Measurements from ENCODE around the gene PVALEF. TPM values are rescaled to one million over a fixed set of nuclear protein-coding genes. Genes with fewer than 3 reads are reported as not detected.

PVALEF gene
- total RNA-seq, result not detected in 2 replicates

DNA sequence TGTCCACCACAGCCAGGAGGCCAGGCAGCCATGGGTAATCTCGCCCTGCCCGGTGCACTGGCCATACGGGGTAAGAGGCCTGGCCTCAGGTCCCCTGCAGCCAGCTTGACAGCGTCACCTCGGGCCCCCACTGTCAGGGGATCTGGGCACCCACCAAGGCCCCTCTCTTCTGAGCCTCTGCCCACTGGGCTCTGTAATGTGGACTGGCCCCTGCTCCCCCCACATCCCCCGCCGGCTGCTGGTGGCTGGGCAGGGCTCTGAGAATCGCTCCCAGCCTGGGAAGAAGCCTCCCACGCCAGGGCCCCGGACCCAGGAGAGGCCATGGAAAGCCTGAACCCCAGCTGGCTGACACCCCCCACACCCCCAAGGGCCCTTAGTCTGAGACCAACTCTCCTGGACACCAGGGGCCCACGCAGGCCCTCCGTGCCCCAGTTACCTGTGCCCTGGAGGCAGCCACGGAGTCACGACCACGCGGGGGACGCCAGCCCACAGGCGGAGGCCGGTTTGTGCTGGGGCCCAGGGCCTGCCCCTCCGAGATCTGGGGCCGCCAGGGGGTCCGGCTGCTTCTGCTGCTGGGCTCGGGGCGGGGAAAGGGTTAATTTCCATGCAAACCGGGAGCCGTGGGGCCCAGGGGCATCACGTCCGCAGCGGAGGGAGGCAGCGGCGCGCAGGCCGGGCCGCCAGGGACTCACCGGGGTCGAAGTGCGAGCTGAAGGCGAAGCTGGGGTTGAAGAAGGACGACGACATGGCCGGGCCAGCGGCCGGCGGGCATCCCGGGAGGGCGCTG is at the start of gene PVALEF:
Gene PVALEF, plus strand, starts transcription at position 262 of the 787 bp plus-strand sequence. CDS start 15,720 bp downstream, outside the sequence.
- no peak for DNase-seq (ENCODE audit: low read depth, low spot score)

DNA sequence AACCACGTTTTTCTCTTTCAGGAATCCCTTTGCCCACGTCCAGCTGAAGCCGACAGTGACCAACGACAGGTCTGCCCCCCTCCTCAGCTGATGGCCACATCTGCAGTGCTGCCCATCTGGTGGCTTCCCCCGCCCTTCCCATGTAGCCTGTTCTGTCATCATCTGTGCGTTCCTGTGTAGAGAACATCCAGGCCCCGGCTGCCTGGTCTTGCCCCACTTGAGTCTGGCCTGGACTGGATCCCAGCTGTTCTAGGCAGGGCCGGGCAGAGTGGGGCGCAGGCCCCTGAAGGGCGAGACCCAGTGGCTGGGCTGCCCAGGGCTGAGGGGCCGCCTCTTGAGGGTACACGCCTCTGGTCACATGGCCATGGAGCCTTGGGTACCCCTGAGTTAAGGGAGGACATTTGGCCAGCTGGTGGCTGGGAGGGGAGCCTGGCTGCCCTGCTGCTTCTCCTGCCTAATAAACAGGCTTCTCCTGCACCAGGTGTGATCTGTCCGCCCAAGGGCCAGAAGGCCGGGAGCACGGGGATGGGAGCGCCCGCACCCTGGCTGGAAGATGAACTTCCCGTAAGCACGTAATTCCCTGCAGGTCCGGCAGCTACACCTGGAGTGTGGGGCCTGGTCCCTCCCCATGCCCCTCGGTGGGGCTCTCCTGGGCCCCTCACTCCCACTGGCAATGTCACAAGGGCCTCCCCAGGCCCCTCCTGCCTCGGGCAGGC is 49.4 kb upstream of the PVALEF start:
- DNase-seq (ENCODE audit: low read depth, low spot score), result no peak

DNA sequence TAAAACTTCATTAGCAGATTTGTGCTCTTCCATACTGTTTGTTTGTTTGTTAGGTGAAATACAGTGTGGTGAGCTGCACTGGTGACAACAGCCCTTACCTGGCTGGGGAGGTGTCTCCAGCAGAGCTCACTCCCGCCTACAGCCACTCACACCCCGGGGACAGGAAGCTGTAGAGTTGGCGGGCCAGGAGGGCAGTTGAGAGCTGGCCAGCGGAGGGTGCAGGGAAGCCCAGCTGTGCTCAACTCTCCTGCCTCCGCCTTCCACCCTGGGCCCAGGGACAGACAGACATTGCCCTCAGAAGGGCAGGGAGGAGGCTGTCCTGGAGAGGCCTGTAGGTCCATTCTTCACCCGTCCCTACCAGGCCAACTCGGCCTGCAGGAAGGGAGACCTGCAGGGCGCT is 48.6 kb upstream of the PVALEF start:
- DNase-seq (ENCODE audit: low read depth, low spot score), result no peak

DNA sequence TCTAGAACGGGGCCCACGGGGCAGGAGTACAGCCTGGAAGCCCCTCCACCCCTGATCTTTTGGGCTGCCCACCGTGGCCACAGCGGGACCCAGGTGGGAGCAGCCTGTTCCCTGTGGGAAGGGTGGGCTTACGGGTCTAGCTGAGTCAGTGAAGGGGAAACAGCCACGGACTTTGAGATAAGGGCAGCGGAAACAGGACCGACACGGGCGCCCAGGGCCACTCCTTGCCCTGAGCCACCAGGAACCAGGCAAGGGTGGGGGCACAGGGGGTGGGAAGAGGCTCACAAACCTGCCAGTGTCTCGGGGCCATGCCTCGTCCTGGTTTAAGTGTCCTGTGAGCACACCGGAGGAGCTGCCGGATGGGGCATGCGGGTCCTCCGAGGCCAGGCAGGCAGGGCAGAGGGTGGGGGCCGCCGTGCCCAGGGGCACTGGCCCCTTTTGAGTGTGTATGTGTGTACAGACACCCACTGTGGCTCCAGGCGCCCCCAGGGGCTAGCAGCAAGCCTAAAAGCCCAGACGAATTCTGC is 47.6 kb upstream of the PVALEF start:
- DNase-seq (ENCODE audit: low read depth, low spot score), result no peak

DNA sequence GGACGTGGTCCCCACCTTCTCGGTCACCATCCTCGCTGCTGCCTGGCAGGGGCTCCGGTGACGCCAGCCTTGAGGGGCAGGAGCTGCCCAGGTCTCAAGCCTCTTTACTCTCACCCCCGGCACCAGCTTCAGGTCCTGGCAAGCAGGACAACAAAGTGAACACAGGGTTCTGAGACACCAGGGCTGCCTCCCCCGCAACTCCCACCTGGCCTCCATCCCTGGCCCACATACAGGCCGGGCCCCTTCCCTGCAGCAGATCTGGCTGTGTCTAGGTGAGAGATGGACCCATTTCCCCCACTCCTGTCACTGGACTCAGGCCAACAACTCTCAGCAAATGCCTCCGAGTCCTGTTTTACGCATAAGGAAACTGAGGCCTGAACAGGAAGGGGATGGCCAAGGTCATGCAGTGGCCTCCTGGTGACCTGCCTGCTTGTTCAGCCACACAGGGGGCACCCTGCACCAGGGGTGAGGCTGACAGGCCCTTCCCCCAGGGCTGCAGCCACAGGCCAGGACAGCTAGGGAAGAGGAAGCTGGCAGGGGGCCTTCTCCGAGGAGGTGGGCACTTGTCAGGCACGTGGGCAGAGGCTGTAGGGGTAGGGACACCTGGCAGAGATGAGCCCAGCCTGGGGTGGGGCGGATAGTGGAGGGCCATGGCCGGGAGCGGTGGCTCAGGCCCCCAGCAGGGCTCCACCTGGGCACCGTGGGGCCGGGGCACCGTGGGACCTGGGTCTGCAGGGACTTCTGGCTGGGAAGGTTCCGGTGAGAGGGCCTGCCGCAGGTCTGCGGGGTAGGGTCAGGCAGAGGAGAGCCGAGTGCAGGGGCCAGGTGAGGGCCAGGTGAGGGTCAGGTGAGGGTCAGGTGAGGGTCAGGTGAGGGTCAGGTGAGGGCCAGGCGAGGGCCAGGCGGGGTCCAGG is 46.7 kb upstream of the PVALEF start:
- DNase-seq (ENCODE audit: low read depth, low spot score), result no peak

DNA sequence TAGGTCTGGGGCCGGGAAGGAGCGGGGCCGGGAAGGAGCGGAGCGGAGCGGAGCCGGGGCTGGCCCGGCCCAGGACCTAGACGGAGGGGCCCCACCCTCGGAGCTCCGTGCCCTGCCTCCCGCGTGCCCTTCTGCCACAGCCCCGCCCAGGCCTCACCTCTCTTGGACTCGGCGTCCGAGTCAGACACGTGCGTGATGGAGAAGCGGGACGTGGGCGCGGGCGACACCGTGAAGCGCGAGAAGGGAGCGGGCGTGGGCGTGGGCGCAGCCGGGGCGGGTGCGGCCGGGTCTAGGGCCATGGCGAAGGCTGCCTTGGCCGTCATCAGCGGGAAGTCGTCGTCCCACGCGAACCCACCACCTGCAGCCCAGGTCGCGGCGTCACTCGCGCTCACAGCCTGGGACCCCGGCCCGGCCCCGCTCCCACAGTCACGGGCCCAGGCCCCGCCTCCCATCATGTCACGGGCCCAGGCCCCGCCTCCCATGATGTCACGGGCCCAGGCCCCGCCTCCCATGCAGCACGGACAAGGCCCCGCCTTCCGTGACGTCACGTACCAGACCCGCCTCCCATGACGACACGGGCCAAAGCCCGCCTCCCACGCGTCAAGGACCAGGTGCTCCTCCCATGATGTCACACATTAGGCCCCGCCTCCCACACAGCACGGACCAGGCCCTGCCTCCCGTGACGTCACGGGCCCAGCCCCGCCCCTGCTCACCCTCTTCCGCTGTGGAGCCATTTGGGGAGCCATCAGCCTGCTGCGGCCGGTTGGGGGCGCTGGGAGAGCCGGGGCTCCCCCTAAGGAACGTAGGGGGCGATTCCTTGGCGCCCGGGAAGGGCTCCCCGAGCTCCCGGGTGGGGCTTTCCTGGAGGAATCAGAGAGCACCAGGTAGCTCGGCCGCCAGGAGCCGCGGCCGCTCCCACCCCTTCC is 45.8 kb upstream of the PVALEF start:
- DNase-seq (ENCODE audit: low read depth, low spot score), result peak; percentile 82

DNA sequence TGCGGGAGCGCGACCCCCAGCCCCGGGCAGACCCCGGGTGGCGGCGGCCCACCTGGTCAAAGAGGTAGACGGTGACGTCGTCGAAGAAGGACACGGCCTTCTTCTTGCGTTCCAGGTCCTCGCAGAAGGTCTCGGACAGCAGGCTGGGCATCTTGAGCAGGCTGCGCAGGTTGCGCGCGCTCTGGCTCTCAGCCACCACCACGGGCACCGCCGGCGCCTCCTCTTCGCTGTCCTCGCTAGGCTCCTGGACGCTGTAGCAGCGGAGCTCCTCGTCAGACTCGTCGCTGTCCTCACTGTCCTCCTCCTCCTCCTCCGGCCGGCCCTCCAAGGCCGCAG is 45.2 kb upstream of the PVALEF start:
- no peak for DNase-seq (ENCODE audit: low read depth, low spot score)

DNA sequence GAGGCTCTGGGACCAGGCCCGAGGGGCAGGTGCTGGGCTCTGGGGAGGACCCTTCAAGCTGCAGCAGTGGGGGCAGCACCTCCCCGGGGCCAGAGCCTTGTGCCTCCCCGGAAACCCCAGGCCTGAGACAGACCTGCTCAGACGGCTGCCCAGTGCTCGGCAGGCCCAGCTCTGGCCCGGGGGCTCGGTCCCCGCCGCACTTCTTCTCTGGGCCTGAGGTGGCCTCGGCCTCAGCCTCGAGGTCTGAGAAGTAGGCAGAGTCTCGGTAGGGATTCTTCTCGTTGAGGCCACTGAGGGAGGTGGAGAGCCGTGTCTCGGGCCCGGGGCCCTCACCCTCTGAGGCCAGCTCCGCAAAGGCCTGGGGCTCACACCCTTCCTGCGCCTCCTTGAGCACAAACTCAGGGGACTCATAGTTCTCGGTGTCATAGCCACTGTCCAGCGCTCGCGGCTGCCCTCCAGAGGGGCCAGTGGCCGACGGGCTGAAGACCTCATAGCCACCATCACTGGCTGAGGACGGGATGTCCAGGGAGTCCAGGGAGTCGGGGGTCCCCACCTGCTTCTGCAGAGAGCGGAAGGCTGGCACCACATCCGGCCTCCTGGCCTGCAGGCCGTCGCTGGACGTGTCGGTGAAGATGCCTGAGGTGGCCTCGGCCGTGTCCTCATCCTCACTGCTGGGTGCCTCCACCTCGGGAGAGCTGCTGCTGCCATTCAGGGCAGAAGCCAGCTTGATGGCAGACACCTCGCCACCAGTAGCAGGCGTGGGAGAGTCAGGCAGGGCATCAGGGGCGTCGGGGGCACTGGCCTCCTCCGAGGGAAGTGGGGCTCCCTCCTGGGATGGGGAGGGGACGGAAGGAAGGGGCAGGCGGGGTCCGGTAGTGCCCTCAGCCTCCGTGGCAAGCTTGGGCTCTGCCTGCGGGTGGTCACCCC is 44.3 kb upstream of the PVALEF start:
- DNase-seq (ENCODE audit: low read depth, low spot score), result no peak

DNA sequence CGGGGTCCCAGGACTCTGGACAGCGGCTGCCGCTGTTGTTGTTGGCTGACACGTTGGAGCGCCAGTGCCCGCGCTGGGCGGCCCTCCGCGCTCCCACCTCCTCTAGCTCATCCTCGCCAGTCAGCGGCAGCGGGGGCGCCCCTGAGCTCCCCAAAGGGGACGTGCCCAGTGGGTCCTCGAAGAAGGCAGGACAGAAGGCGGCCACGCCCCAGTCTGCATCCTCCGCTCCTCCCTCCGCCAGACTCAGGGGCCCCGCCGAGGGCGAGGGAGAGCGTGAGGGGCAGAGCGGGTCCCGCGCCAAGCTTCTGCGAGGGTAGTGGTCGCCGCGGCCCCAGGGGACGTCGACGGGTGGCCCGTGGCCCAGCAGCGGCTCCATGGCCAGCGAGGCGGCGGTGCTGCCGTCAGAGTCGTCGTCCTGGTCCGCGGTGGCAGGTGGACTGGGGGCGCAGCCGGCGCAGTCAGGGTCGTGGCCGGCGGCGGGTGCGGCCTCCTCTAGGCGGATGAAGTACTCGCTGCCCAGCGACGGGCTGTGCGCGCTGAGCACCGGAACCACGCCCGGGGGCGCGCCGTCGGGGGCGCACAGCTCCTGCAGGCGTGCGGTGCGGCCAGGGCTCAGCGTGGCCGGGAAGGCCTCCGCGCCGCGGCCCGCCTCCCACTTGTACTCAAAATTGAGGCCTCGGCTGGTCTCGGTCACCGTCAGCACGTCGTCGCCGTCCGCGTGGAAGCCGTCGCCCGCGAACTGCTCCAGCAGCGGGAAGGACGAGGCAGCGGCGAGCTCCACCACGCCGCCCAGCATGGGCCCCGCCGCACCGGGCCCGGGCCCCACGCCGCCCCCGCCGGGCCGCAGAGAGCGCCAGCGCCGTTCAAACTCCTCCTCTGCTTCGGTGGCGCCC is 43.2 kb upstream of the PVALEF start:
- DNase-seq (ENCODE audit: low read depth, low spot score), result no peak

DNA sequence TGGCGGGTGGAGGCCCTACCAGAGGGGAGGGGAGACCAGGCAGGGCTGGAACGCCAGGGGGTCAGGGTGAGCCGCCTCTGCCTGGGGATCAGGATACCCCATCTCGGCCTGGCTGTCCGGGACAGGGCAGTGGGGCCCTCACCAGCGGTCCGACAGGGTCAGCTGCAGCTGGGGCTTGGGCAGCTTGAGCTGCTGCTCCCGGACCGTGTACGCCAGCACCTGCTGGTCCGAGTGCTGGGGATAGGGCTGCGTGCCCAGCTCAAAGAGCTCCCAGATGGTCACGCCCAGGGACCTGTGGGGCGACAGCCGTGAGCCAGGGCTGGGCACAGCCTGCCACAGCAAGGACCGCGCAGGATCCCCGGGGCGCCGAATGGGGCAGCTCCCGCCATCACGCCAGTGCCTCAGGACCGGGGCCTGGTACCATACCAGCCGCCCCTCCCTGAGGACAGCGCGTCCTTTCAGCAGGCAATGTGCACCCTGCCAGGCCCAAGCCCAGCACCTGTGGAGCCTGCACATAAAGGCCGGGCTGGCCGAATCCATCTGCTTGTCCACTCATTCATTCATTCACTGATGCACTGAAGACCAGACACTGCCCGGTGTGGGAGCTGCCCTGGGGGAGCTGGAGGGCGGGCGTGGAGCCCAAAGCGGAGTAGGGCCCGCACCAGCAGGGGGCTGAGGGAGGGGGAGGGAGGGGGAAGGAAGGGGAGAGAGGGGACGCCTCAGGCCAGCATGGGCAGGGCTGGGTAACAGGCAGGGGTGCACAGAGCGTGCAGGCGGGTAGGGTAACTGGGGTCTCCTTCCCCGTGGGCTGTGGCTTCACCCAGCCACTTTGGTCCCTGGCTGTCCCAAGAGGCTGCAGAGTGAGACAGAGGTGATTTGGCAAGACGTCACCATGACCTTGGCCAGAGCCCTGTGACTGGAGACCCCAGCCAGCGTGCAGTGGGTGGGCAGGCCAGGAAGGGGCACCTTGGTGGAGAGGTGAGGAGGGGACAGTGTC is 42.0 kb upstream of the PVALEF start:
- no peak for DNase-seq (ENCODE audit: low read depth, low spot score)

DNA sequence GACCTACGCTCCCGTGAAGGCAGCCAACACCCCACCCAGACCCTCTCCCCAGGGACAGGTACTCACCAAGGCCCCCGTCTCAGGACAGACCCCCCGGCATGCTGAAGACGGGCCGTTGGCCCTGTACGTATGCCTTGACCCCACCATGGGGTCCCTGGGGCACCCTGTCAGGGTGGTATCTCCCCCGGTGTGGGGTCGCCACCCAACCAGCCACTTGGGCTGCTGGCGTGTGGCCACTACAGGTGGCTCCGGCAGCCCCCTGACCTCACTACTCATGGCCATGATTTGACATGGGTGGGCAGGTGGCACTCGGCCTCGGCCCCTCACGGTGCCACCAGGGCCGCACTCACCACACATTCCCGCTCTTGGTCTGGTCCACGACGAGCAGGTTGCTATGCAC is 40.9 kb upstream of the PVALEF start:
- DNase-seq (ENCODE audit: low read depth, low spot score), result no peak

DNA sequence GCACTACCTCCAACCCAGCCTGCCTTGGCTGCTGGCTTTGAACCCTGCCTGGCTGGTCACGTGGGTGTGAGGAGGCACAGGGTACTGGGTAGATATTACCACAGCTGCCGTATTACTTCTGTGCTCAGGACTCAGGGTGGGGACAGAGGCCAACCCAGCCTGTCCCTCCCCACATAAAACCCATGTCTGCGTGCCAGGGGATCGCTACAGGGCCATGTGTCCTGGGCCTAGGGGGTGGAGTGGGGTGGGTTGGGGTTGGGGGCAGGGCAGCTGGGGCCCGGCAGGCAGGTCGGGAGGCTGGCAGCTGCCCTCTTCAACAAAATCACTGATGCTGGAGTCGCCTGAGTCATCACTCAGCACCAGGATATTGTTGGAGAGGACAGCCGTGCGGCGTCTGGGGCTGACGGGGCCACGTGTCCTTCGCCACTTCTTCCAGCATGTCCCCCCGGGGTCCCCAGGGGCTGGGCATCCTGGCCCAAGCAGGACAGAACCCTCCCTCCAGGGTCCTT is 39.7 kb upstream of the PVALEF start:
- DNase-seq (ENCODE audit: low read depth, low spot score), result no peak

DNA sequence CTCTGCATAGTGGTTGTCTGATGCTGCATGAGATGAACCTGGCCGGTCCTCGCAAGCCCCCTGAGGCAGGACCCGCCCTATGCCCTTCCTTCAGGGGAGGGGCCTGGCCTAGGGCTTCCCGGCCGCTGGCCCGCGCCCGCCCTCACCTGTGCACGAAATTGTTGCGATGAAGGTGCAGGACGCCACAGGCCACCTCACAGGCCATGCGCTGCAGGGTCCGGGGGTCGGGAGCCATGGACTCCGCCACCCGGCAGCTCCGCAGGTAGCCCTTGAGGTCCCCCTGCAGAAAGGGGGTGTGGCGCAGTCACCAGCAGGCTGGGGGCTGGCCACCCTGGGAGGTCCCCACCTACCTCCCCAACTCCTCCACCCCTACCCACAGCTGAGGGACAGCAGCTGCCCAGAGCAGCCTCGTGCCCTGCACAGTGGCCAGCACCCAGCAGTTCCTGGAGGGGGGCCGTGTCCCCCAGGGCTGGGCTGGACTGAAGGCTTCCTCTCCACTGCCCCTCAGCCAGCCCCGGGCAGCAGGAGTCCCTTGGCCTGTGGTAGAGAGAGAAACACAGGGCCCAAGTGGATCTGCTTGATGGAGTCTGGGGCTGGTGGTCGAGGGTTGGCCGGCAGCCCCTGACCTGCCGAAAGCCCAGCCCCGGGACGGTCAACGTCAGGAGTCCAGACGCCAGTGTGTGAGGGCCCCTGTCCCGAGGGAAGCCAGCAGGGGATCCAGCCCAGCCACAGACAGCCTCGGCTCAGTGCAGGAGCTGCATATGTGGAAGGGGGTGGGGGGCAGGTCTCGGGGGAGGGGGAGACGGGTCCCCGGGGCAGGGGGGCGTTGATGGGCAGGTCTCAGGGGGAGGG is 38.8 kb upstream of the PVALEF start:
- no peak for DNase-seq (ENCODE audit: low read depth, low spot score)

DNA sequence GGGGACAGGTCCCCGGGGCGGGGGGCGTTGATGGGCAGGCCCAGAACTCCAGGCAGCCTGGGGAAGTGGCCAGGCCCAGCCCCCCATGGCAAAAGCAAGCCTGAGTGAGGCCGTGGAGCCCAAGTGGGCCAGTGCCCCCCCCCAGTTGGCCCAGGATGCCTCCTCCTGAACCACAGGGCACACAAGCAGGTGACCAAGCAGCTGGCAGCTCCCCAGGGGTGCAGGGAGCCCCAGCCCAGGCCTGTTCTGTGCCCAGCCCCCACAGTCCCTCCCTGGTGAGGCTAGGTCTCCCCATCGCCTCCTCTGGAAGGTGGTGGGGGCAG is 38.2 kb upstream of the PVALEF start:
- DNase-seq (ENCODE audit: low read depth, low spot score), result no peak

DNA sequence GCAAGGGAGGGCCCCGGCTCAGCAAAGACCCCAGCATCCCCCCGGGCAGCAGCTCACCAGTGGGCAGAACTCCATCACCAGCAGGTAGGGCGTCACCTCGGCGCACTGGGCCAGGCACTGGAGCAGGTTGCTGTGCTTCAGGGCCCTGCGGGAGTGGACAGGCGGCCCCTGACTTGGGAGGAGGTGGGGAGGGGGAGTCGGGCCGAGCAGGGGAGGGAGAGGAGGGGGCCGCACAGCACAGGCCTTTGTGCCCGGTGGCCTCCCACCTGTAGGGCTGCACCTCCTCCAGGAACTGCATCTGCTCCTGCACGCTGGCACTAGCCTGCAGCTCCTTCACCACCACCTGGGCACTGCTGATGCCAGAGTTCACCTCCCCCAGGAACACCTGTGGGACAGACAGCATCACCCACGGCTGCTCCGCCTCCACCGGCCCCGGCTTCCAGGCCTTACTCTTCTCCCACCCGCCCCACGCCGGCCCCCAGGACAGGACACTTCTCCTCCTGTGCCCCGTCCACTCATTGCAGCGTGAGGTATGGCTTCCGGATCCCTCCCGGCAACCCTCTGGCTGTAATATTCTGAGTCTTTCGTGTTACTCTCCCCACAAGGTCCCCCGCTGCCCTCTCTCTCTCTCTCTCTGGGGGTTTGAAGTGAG is 37.7 kb upstream of the PVALEF start:
- no peak for DNase-seq (ENCODE audit: low read depth, low spot score)

DNA sequence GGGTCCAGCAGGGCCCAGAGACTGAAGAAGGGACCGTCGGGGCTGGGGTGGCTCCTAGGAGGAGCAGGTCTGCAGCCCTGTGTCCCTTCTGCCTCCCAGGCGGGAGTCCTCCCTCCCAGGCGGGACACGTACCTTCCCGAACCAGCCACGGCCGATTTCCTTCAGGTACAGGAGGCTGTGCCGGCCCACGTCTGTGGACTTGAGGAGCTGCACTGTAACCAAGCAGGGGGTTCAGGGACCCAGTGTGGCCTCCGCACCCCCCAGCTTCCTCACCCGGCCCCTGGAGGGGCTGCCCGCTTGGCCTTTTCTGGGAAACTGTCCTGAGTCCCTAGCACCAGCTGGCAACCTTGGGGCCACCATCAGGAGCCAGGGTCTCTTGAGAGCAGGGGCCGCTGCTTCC is 37.0 kb upstream of the PVALEF start:
- DNase-seq (ENCODE audit: low read depth, low spot score), result no peak
